NCI-H2107 (cell line): Measurements from ENCODE around the gene EML5.
"Not testable (repeated sequence)": the region's sequence is repeated elsewhere in the genome, so short reads cannot be mapped to it uniquely, and the experiment has no call there.

ENCODE experiments used
- DNase-seq: peaks from one replicate; lab custom pipeline; 2025; lab: John Stamatoyannopoulos, UW

EML5 gene

GRCh38 chr14:88792473-88793258 lies at the start of gene EML5:
EML5 (minus strand) TSS chr14:88792953; CDS start chr14:88792503, 450 bp downstream.
- DNase-seq, result peak; percentile 88

- no peak for DNase-seq
Observed at GRCh38 chr14:88842414-88842813, 49.7 kb upstream of the EML5 start.

- DNase-seq, result no peak
Observed at GRCh38 chr14:88841741-88842140, 49.0 kb upstream of the EML5 start.

GRCh38 chr14:88840926-88841325 lies 48.2 kb upstream of the EML5 start:
- DNase-seq, result no peak

- DNase-seq, result peak; percentile 12
Observed at GRCh38 chr14:88838015-88838414, 45.3 kb upstream of the EML5 start.

GRCh38 chr14:88837495-88837894 lies 44.7 kb upstream of the EML5 start:
- DNase-seq, result no peak

GRCh38 chr14:88835661-88836060 lies 42.9 kb upstream of the EML5 start:
- no peak for DNase-seq

GRCh38 chr14:88834883-88835431 lies 42.2 kb upstream of the EML5 start:
- DNase-seq, result no peak

- no peak for DNase-seq
Observed at GRCh38 chr14:88831284-88831683, 38.5 kb upstream of the EML5 start.

GRCh38 chr14:88829685-88830302 lies 37.0 kb upstream of the EML5 start:
- no peak for DNase-seq

GRCh38 chr14:88829188-88829587 lies 36.4 kb upstream of the EML5 start:
- DNase-seq, result no peak

GRCh38 chr14:88825503-88825902 lies 32.8 kb upstream of the EML5 start:
- DNase-seq, result no peak

- no peak for DNase-seq
Observed at GRCh38 chr14:88825078-88825458, 32.3 kb upstream of the EML5 start.

- DNase-seq, result peak; percentile 86
Observed at GRCh38 chr14:88824314-88825077, 31.7 kb upstream of the EML5 start, which contains the start of gene TTC8. TTC8 (plus strand) TSS chr14:88824651; CDS start chr14:88824708, 57 bp downstream.

GRCh38 chr14:88823968-88824313 lies 31.2 kb upstream of the EML5 start:
- DNase-seq, result no peak

- DNase-seq, result no peak
Observed at GRCh38 chr14:88821888-88822287, 29.1 kb upstream of the EML5 start.

- DNase-seq, result no peak
Observed at GRCh38 chr14:88821378-88821777, 28.6 kb upstream of the EML5 start.

- DNase-seq, result not testable (repeated sequence)
Observed at GRCh38 chr14:88819674-88820073, 26.9 kb upstream of the EML5 start.

GRCh38 chr14:88818018-88818417 lies 25.3 kb upstream of the EML5 start:
- no peak for DNase-seq

GRCh38 chr14:88815980-88816379 lies 23.2 kb upstream of the EML5 start:
- no peak for DNase-seq

GRCh38 chr14:88808359-88808758 lies 15.6 kb upstream of the EML5 start:
- DNase-seq, result no peak

GRCh38 chr14:88804477-88804876 lies 11.7 kb upstream of the EML5 start:
- no peak for DNase-seq

- DNase-seq, result no peak
Observed at GRCh38 chr14:88804035-88804434, 11.3 kb upstream of the EML5 start.
